ENCODE data around the gene PIKFYVE. TPM values are rescaled to one million over a fixed set of nuclear protein-coding genes. Genes with fewer than 3 reads are reported as not detected.
"Not testable (repeated sequence)": the region's sequence is repeated elsewhere in the genome, so short reads cannot be mapped to it uniquely, and the experiment has no call there.

Gene PIKFYVE
- 10 to 100 TPM; 10.5 to 25.7 (median 12.5) TPM for total RNA-seq

- peak within 1 kb of the TSS; percentile 97 to 98 (median 98) for H3K27ac ChIP-seq
- WGBS, 2 donors: 0% methylated on average over 13 to 21 of the region's 50 CpGs
- H3K27me3 ChIP-seq: no peaks in the 10 kb centered on the region
- no peaks in the 10 kb centered on the region for H3K9me3 ChIP-seq
- H3K36me3 ChIP-seq: no peaks in the 10 kb centered on the region
- TF ChIP-seq CTCF (IDR thresholded peaks at IDR 0.05) (peak in 1 of 6 experiments; percentile 41), POLR2A (IDR thresholded peaks at IDR 0.05) (peak in 3 of 4 donors; percentile 15 to 84 (median 67))
- DNase-seq: peak; percentile 81
- peak within 1 kb of the TSS; percentile 94 to 99 (median 97) for H3K4me3 ChIP-seq
- H3K4me1 ChIP-seq: peaks cover 10 to 47% (median 22%) of the 10 kb centered on the region in 3 donors
- intact Hi-C loops (cut with DNase I): no loop called here
These were observed at the start of gene PIKFYVE for GRCh38 chr2:208265801-208266552. PIKFYVE (plus strand) TSS chr2:208266255; CDS start chr2:208271520, 5,265 bp downstream.

GRCh38 chr2:208221873-208222272 lies 44.2 kb upstream of the PIKFYVE start:
- H3K4me1 ChIP-seq; DNase-seq; H3K9me3 ChIP-seq; intact Hi-C loops (cut with DNase I); H3K36me3 ChIP-seq; H3K4me3 ChIP-seq; H3K27me3 ChIP-seq; H3K27ac ChIP-seq: not testable (repeated sequence)
- WGBS, 2 donors: 84% methylated on average over 2 to 3 of the region's 3 CpGs

- H3K36me3 ChIP-seq: no peaks in the 10 kb centered on the region
- WGBS, 2 donors: 33 to 65% methylated on average over 3 of the region's 3 CpGs
- H3K4me1 ChIP-seq: no peaks in the 10 kb centered on the region
- H3K9me3 ChIP-seq: no peaks in the 10 kb centered on the region
- H3K4me3 ChIP-seq: no peak overlapping the region
- no peak for DNase-seq
- TF ChIP-seq POLR2A (IDR thresholded peaks at IDR 0.05) (no peak), CTCF (IDR thresholded peaks at IDR 0.05) (no peak)
- H3K27me3 ChIP-seq: no peaks in the 10 kb centered on the region
- H3K27ac ChIP-seq: no peak overlapping the region
- intact Hi-C loops (cut with DNase I): no loop called here
These were observed 43.7 kb upstream of the PIKFYVE start for GRCh38 chr2:208222351-208222750.

- no peak for DNase-seq
- intact Hi-C loops (cut with DNase I): no loop called here
- WGBS, 2 donors: 92 to 96% methylated on average over 2 of the region's 2 CpGs
- Histone ChIP-seq H3K27me3 (no peaks in the 10 kb centered on the region), H3K27ac (no peak overlapping the region), H3K36me3 (no peaks in the 10 kb centered on the region), H3K4me3 (no peak overlapping the region), H3K4me1 (no peaks in the 10 kb centered on the region), H3K9me3 (no peaks in the 10 kb centered on the region)
- no peak for TF ChIP-seq POLR2A (IDR thresholded peaks at IDR 0.05)
- TF ChIP-seq CTCF (IDR thresholded peaks at IDR 0.05): no peak
These were observed 41.3 kb upstream of the PIKFYVE start for GRCh38 chr2:208224802-208225201.

GRCh38 chr2:208227581-208228232 lies 38.3 kb upstream of the PIKFYVE start:
- Histone ChIP-seq H3K4me3 (no peak overlapping the region), H3K9me3 (peaks cover 0 to 5% (median 0%) of the 10 kb centered on the region in 3 donors), H3K27ac (no peak overlapping the region), H3K36me3 (no peaks in the 10 kb centered on the region), H3K4me1 (no peaks in the 10 kb centered on the region), H3K27me3 (no peaks in the 10 kb centered on the region)
- 90 to 100% methylated on average over 2 to 6 of the region's 33 CpGs for WGBS, 2 donors
- intact Hi-C loops (cut with DNase I): no loop called here
- TF ChIP-seq POLR2A (IDR thresholded peaks at IDR 0.05) (no peak), CTCF (IDR thresholded peaks at IDR 0.05) (no peak)
- no peak for DNase-seq
